Tibial nerve (tissue), 3 donors: ENCODE data around the gene NETO2.

Source experiments
- POLR2A ChIP-seq, 2 donors: fragments of 450-650 bp; IDR thresholded peaks; one replicate each; pipeline ENCODE4 v1.6.1; 2017; ENCODE audit warnings: antibody characterized with exemption in 2 of 2, mild to moderate bottlenecking in 2 of 2, moderate library complexity in 2 of 2
- TF ChIP-seq, protein P1 (sequence below), 5 experiments: fragments of 200-600 bp in 3 of 5; fragments of 450-650 bp in 2 of 5; sonication (generic) in 3 of 5; IDR thresholded peaks; one replicate each; pipeline ENCODE4 v1.5.1; 2016 to 2019; ENCODE audit warnings: antibody characterized with exemption in 5 of 5, mild to moderate bottlenecking in 3 of 5, moderate library complexity in 2 of 5

DNA sequence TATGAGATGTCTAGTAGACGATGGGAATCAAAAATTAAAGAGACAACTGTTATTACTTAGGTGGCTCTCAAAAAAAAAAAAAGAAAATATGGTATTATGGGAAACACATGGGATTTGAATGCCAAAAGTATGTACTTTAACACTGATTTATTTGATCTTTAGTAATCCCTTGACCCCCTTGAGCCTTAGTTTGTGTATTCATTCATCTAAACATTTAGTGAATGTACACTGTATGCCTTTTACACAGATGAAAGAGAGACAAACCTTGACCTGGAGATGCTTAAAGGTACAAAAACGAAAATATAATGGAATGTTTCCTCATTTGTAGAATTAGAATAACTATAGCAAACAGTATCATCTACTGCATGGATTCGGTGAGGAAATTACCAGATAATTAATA lies 38.6 kb upstream of the NETO2 start:
- TF ChIP-seq, protein P1, sequence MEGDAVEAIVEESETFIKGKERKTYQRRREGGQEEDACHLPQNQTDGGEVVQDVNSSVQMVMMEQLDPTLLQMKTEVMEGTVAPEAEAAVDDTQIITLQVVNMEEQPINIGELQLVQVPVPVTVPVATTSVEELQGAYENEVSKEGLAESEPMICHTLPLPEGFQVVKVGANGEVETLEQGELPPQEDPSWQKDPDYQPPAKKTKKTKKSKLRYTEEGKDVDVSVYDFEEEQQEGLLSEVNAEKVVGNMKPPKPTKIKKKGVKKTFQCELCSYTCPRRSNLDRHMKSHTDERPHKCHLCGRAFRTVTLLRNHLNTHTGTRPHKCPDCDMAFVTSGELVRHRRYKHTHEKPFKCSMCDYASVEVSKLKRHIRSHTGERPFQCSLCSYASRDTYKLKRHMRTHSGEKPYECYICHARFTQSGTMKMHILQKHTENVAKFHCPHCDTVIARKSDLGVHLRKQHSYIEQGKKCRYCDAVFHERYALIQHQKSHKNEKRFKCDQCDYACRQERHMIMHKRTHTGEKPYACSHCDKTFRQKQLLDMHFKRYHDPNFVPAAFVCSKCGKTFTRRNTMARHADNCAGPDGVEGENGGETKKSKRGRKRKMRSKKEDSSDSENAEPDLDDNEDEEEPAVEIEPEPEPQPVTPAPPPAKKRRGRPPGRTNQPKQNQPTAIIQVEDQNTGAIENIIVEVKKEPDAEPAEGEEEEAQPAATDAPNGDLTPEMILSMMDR (IDR thresholded peaks at IDR 0.05) = no peak
- no peak for TF ChIP-seq POLR2A (IDR thresholded peaks at IDR 0.05)
